Hippocampal formation (tissue), 2 donors: ENCODE data around the gene GPR83.
"Not testable (repeated sequence)": the region's sequence is repeated elsewhere in the genome, so short reads cannot be mapped to it uniquely, and the experiment has no call there.

Experiments
- DNase-seq, 2 donors: peaks; one replicate each; lab custom pipeline; 2025; lab: John Stamatoyannopoulos, UW

The GPR83 gene

GRCh38 chr11:94400839-94401772, at the start of gene GPR83:
Gene GPR83, minus strand, starts transcription at chr11:94401419. Its CDS starts 172 bp downstream, at chr11:94401247.
- no peak for DNase-seq

- DNase-seq, result no peak
These were observed 48.8 kb upstream of the GPR83 start for GRCh38 chr11:94450048-94450447.

GRCh38 chr11:94449437-94449836, 48.2 kb upstream of the GPR83 start:
- no peak for DNase-seq

- DNase-seq, result no peak
These were observed 47.8 kb upstream of the GPR83 start for GRCh38 chr11:94449029-94449428.

- no peak for DNase-seq
These were observed 45.9 kb upstream of the GPR83 start for GRCh38 chr11:94447149-94447548.

- DNase-seq, result no peak
These were observed 44.4 kb upstream of the GPR83 start for GRCh38 chr11:94445641-94446040.

GRCh38 chr11:94433049-94433448, 31.8 kb upstream of the GPR83 start:
- no peak for DNase-seq

- DNase-seq, result no peak
These were observed 23.4 kb upstream of the GPR83 start for GRCh38 chr11:94424662-94425061.

- DNase-seq, result no peak
These were observed 22.8 kb upstream of the GPR83 start for GRCh38 chr11:94424011-94424410.

- no peak for DNase-seq
These were observed 22.3 kb upstream of the GPR83 start for GRCh38 chr11:94423507-94423906.

- no peak for DNase-seq
These were observed 17.0 kb upstream of the GPR83 start for GRCh38 chr11:94418123-94418765.

- peak in 1 of 2 donors; percentile 29 for DNase-seq
These were observed 16.3 kb upstream of the GPR83 start for GRCh38 chr11:94417386-94417987.

- no peak for DNase-seq
These were observed 4.0 kb upstream of the GPR83 start for GRCh38 chr11:94405062-94405833.

- no peak for DNase-seq
These were observed 1.1 kb upstream of the GPR83 start for GRCh38 chr11:94402355-94402754.

GRCh38 chr11:94401773-94402265, 600 bp upstream of the GPR83 start:
- DNase-seq, result no peak

- no peak for DNase-seq
These were observed 771 bp downstream of the GPR83 start for GRCh38 chr11:94400457-94400838.

- no peak for DNase-seq
These were observed 1.2 kb downstream of the GPR83 start for GRCh38 chr11:94400050-94400449.

GRCh38 chr11:94398101-94398500, 3.1 kb downstream of the GPR83 start:
- no peak for DNase-seq

GRCh38 chr11:94396282-94396681, 4.9 kb downstream of the GPR83 start:
- DNase-seq, result no peak

GRCh38 chr11:94391937-94392336, 9.3 kb downstream of the GPR83 start:
- DNase-seq, result not testable (repeated sequence)

- DNase-seq, result no peak
These were observed 21.6 kb downstream of the GPR83 start for GRCh38 chr11:94379613-94380012.

- DNase-seq, result no peak
These were observed 24.4 kb downstream of the GPR83 start for GRCh38 chr11:94376841-94377240.
